HG03354 (cell line): ENCODE data around the gene ZNF816.
A peak's percentile ranks its signal among the peaks of the same experiment; 100 is the strongest.
"Not testable (repeated sequence)": the region's sequence is repeated elsewhere in the genome, so short reads cannot be mapped to it uniquely, and the experiment has no call there.

Experiments
- ATAC-seq: cut with Tn5 transposase; IDR thresholded peaks from one replicate; pipeline ENCODE4 v1.9.1; 2021; ENCODE audit warnings: mild to moderate bottlenecking; ENCODE audit not compliant: unreplicated experiment, poor library complexity, severe bottlenecking

The ZNF816 gene

GRCh38 chr19:52936954-52937325 is 25.7 kb downstream of the ZNF816 start:
- no peak for ATAC-seq

GRCh38 chr19:52936151-52936953 is 26.3 kb downstream of the ZNF816 start:
- ATAC-seq = no peak

DNA sequence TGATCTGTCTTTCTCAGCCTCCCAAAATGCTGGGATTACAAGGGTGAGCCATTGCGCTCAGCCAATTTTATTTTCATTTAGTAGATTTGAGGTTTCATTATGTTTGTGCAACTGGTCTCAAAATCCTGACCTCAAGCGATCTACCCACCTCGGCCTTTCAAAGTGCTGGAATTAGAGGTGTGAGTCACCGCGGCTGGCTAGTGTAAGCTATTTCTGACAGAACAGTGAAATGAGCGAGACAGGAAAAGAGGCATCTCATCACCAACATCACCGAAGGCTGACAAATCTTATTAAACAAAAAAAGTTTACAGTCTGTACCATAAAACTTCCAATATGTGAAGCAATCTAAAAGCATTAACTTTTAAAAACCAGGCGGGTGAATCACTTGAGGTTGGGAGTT is 27.2 kb downstream of the ZNF816 start:
- no peak for ATAC-seq

DNA sequence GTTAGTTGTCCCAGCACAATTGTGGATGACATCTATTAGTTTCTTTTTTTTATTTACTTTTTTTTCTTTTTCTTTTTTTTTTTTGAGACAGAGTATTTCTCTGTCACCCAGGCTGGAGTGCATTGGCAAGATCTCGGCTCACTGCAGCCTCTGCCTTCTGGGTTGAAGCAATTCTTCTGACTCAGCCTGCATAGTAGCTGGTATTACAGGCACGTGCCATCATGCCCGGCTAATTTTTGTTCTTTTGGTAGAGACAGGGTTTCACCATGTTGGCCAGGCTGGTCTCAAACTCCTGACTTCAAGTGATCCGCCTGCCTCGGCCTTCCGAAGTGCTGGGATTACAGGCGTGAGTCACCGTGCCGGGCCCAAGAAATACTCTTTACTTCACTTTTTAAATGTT is 38.0 kb downstream of the ZNF816 start:
- not testable (repeated sequence) for ATAC-seq

- ATAC-seq = no peak
Observed at GRCh38 chr19:52923778-52924593, 38.7 kb downstream of the ZNF816 start.

DNA sequence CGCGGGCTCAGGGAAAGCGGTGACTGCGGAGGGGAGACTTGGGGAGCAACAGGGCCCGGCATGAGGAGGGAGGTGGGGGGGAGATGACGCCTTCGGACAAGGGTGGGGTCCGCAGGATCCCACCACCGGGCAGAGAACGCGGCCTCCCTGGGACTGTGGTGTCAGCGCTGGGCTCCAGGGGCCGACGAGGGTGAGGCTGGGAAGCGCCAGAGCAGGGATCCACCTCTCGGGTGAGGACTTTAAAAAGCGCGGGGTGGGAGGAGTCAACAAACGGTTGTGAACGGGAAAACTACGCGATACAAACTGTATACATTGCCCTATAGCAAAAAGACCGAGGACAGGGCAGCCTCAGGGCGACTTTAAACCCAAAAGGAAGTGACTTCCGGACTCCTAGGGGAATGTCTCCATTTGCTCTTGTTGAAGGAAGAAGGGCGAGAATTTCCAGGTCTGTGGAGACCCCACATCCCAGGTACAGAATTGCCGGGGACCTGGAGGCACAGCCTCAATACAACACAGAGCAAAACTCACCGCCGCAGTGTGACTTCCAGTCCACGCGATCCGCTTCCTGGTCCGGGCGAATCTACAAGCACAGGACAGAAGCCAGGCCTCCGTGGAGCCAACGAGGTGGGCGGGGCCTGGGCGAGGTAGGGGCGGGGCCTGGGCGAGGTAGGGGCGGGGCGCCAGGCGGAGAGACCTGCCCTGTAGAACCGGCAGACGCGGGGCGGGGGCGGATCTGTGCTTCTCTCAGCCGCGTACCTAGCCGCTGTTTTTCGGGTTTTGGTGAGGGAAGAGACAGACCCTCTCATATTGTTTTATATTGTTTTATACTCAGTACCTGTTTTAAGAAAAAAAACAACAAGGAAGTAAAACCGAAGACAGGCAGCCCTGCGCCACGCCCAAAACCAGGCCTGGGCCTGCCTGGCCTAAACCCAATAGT is 39.6 kb downstream of the ZNF816 start, which contains the start of gene ZNF888:
Gene ZNF888, minus strand, starts transcription at position 588 of the 937 bp plus-strand sequence. CDS start 5,555 bp downstream, outside the sequence.
- peak; percentile 96 for ATAC-seq

DNA sequence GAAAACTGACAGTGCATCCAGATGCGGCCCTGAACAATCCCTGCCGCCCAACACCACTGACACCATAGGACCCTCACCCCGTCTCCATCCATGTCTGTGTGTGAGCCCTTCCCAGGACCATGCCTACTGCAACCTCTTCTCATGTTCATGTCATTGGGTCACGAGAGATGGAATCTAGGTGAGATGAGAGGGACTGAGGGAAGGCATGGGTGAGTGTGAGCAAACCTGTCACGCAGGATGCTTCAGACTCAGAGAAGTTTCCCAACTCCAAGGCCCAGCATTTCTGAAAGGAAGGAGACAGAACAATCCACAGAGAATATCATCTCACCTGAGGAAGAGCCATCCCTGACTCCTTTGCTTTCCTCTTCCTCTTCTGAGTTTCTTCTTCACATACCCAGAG is 45.1 kb downstream of the ZNF816 start:
- ATAC-seq = no peak

- ATAC-seq = no peak
Observed at GRCh38 chr19:52910648-52911047, 52.0 kb downstream of the ZNF816 start.

DNA sequence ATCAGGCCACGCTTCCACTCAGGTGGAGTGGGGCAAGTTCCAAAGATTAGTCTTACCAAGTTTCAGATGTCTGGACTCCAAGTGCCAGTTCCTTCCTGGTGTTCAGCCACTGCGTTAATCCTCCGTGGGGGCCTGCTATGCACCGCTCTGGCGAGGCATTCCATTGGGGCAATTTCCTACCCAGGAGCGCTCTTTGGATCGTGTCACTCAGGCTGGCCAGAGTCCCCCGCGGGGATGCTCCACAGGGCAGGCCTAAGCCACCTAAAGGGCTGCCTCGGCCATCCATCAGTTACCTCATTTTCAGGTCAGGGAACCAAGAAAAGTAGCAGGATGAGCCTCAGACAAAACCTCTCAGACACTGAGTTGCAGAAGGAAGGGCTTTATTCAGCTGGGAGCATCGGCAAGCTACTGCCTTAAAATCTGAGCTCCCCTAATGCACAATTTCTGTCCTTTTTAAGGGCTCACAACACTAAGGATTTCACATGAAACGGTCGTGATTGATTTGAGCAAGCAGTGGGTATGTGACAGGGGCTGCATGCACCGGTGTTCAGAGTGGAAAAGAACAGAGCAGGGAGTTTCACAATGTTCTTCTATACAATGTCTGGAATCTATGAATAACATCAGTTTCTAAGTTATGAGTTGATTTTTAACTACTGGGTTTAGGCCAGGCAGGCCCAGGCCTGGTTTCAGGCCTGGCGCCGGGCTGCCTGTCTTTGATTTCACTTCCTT is 58.5 kb downstream of the ZNF816 start:
- not testable (repeated sequence) for ATAC-seq

DNA sequence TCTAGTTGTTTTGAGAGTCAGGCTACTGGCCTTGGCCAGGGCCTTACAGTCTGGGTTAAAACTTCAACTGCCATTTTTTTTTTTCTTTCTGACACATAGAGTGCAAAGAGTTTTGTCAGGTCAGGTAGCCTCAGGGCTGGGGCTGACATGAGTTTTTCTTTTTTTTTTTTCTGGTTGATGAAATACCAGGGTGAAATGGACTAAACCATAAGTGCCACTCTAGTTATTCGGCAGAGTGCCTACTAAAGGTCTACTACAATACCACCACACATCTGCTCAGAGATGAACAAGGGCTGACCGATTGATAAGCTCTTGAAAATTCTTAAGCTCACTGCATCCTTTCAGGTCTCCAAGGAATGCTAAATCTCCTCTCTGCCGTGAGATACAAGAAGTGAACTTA is 60.8 kb downstream of the ZNF816 start:
- ATAC-seq = no peak
